NCI-H1436 treated with DMSO at 0.1 percent for 48 hours (cell line): Measurements from ENCODE around the gene TMEM150A.
A peak's percentile ranks its signal among the peaks of the same experiment; 100 is the strongest.
"Not testable (repeated sequence)": the region's sequence is repeated elsewhere in the genome, so short reads cannot be mapped to it uniquely, and the experiment has no call there.

Experiments
- DNase-seq: peaks from one replicate; lab custom pipeline; 2025; lab: John Stamatoyannopoulos, UW

Gene TMEM150A

GRCh38 chr2:85611705-85612587 lies 9.4 kb upstream of the TMEM150A start, which contains the start of gene C2orf68:
C2orf68 (minus strand) TSS chr2:85612066; CDS start chr2:85611984, 82 bp downstream.
- no peak for DNase-seq

GRCh38 chr2:85611217-85611704 lies 8.8 kb upstream of the TMEM150A start:
- DNase-seq = no peak

- DNase-seq = no peak
Observed at GRCh38 chr2:85607268-85608215, 5.0 kb upstream of the TMEM150A start.

GRCh38 chr2:85606116-85606455 lies 3.6 kb upstream of the TMEM150A start:
- no peak for DNase-seq

- DNase-seq = no peak
Observed at GRCh38 chr2:85605406-85606115, 3.1 kb upstream of the TMEM150A start.

- no peak for DNase-seq
Observed at GRCh38 chr2:85604568-85605339, 2.3 kb upstream of the TMEM150A start.

GRCh38 chr2:85604133-85604444 lies 1.6 kb upstream of the TMEM150A start:
- DNase-seq = not testable (repeated sequence)

GRCh38 chr2:85601771-85602475 lies 575 bp downstream of the TMEM150A start:
- DNase-seq = no peak

- no peak for DNase-seq
Observed at GRCh38 chr2:85600951-85601770, 1.3 kb downstream of the TMEM150A start.

GRCh38 chr2:85600235-85600575 lies 2.3 kb downstream of the TMEM150A start:
- DNase-seq = no peak

- DNase-seq = no peak
Observed at GRCh38 chr2:85599468-85600234, 2.8 kb downstream of the TMEM150A start.

- DNase-seq = no peak
Observed at GRCh38 chr2:85598594-85599340, 3.7 kb downstream of the TMEM150A start.

GRCh38 chr2:85597241-85597640 lies 5.3 kb downstream of the TMEM150A start:
- DNase-seq = no peak

GRCh38 chr2:85596486-85597143 lies 5.9 kb downstream of the TMEM150A start:
- no peak for DNase-seq

GRCh38 chr2:85596026-85596333 lies 6.5 kb downstream of the TMEM150A start:
- no peak for DNase-seq

GRCh38 chr2:85595301-85596025 lies 7.0 kb downstream of the TMEM150A start, which contains the start of gene RNF181:
RNF181 (plus strand) TSS chr2:85595745; CDS start chr2:85595764, 19 bp downstream.
- DNase-seq = peak; percentile 92

GRCh38 chr2:85594715-85595300 lies 7.7 kb downstream of the TMEM150A start:
- no peak for DNase-seq
